ENCODE results near the gene DNHD1.
A peak's percentile ranks its signal among the peaks of the same experiment; 100 is the strongest.

DNHD1 gene

GRCh38 chr11:6526411-6527135, 29.5 kb downstream of the DNHD1 start:
- FAIRE-seq = no peak
- DNase-seq (ENCODE audit: insufficient read length, low spot score) = no peak

GRCh38 chr11:6529266-6529665, 32.2 kb downstream of the DNHD1 start:
- DNase-seq (ENCODE audit: insufficient read length, low spot score) = no peak
- no peak for FAIRE-seq

GRCh38 chr11:6530848-6531247, 33.8 kb downstream of the DNHD1 start:
- DNase-seq (ENCODE audit: insufficient read length, low spot score) (no peak), FAIRE-seq (no peak)

GRCh38 chr11:6531267-6531752, 34.2 kb downstream of the DNHD1 start:
- FAIRE-seq (peak; percentile 20), DNase-seq (ENCODE audit: insufficient read length, low spot score) (peak; percentile 53)

GRCh38 chr11:6538456-6538855, 41.4 kb downstream of the DNHD1 start:
- DNase-seq (ENCODE audit: insufficient read length, low spot score) (no peak), FAIRE-seq (no peak)

GRCh38 chr11:6538945-6539344, 41.9 kb downstream of the DNHD1 start:
- FAIRE-seq = no peak
- no peak for DNase-seq (ENCODE audit: insufficient read length, low spot score)

GRCh38 chr11:6539748-6540268, 42.7 kb downstream of the DNHD1 start:
- DNase-seq (ENCODE audit: insufficient read length, low spot score) (no peak), FAIRE-seq (no peak)

- DNase-seq (ENCODE audit: insufficient read length, low spot score) (no peak), FAIRE-seq (no peak)
Observed at GRCh38 chr11:6541356-6541755, 44.3 kb downstream of the DNHD1 start.

- DNase-seq (ENCODE audit: insufficient read length, low spot score) (no peak), FAIRE-seq (no peak)
Observed at GRCh38 chr11:6542727-6543126, 45.6 kb downstream of the DNHD1 start.

- no peak for DNase-seq (ENCODE audit: insufficient read length, low spot score)
- no peak for FAIRE-seq
Observed at GRCh38 chr11:6544921-6545850, 48.1 kb downstream of the DNHD1 start.

GRCh38 chr11:6545917-6546605, 49.0 kb downstream of the DNHD1 start:
- FAIRE-seq = no peak
- no peak for DNase-seq (ENCODE audit: insufficient read length, low spot score)

GRCh38 chr11:6546735-6547134, 49.7 kb downstream of the DNHD1 start:
- DNase-seq (ENCODE audit: insufficient read length, low spot score) = no peak
- no peak for FAIRE-seq

GRCh38 chr11:6547177-6547576, 50.1 kb downstream of the DNHD1 start:
- no peak for FAIRE-seq
- no peak for DNase-seq (ENCODE audit: insufficient read length, low spot score)

GRCh38 chr11:6548121-6548520, 51.0 kb downstream of the DNHD1 start:
- DNase-seq (ENCODE audit: insufficient read length, low spot score) (no peak), FAIRE-seq (no peak)

GRCh38 chr11:6548641-6549040, 51.6 kb downstream of the DNHD1 start:
- FAIRE-seq (no peak), DNase-seq (ENCODE audit: insufficient read length, low spot score) (no peak)

GRCh38 chr11:6553634-6554033, 56.6 kb downstream of the DNHD1 start:
- FAIRE-seq (no peak), DNase-seq (ENCODE audit: insufficient read length, low spot score) (no peak)

GRCh38 chr11:6554828-6555706, 58.0 kb downstream of the DNHD1 start:
- DNase-seq (ENCODE audit: insufficient read length, low spot score) (no peak), FAIRE-seq (no peak)

GRCh38 chr11:6556139-6556949, 59.3 kb downstream of the DNHD1 start:
- FAIRE-seq = no peak
- DNase-seq (ENCODE audit: insufficient read length, low spot score) = no peak

GRCh38 chr11:6557063-6557462, 60.0 kb downstream of the DNHD1 start:
- DNase-seq (ENCODE audit: insufficient read length, low spot score) = no peak
- no peak for FAIRE-seq
